Aorta (tissue), 5 donors: ENCODE results near the gene OR52M1. TPM values are rescaled to one million over a fixed set of nuclear protein-coding genes. Genes with fewer than 3 reads are reported as not detected.

Experiments
- ATAC-seq: fragments of 200-7000 bp; cut with Tn5 transposase; one replicate; pipeline ENCODE4 v1.9.1; 2022; ENCODE audit warnings: moderate library complexity; ENCODE audit not compliant: low FRiP score
- DNase-seq, 2 donors: peaks; one replicate each; pipeline ENCODE4 v3.0.0-alpha.2; 2020
- H3K27ac ChIP-seq, 2 donors: one replicate each; pipeline ENCODE4 v1.5.1; 2013; ENCODE audit warnings: low read length in 2 of 2, mild to moderate bottlenecking in 2 of 2, moderate library complexity in 2 of 2, control low read depth in 1 of 2, inconsistent platforms in 1 of 2, low read depth in 1 of 2
- H3K27me3 ChIP-seq, 2 donors: one replicate each; pipeline ENCODE4 v1.6.1; 2013; ENCODE audit warnings: control low read depth in 1 of 2, low read length in 1 of 2, mild to moderate bottlenecking in 1 of 2, moderate library complexity in 1 of 2; ENCODE audit not compliant: insufficient read depth in 2 of 2, control insufficient read depth in 1 of 2
- H3K36me3 ChIP-seq, 2 donors: one replicate each; pipeline ENCODE4 v1.6.1; 2013; ENCODE audit warnings: control low read depth in 1 of 2, low read length in 1 of 2, mild to moderate bottlenecking in 1 of 2; ENCODE audit not compliant: insufficient read depth in 2 of 2, control insufficient read depth in 1 of 2
- H3K4me1 ChIP-seq, 2 donors: one replicate each; pipeline ENCODE4 v1.6.1; 2013; ENCODE audit warnings: low read length in 2 of 2, control low read depth in 1 of 2, mild to moderate bottlenecking in 1 of 2, moderate library complexity in 1 of 2; ENCODE audit not compliant: insufficient read depth in 2 of 2, control insufficient read depth in 1 of 2
- H3K4me3 ChIP-seq, 2 donors: one replicate each; pipeline ENCODE4 v1.5.1; 2013; ENCODE audit warnings: low read length in 2 of 2, control low read depth in 1 of 2, mild to moderate bottlenecking in 1 of 2
- H3K9me3 ChIP-seq: one replicate; pipeline ENCODE4 v1.6.1; 2013; ENCODE audit warnings: mild to moderate bottlenecking, low read length; ENCODE audit not compliant: control insufficient read depth
- WGBS, 2 donors: extraction: QIAGEN DNeasy Blood & Tissue Kit; methylation state at CpG; one replicate each; pipeline ENCODE4 v1.1.7; 2013; 5-methylcytosine and 5-hydroxymethylcytosine counted together
- intact Hi-C, 2 donors: fragments of 100-400 bp; cut with DNase I; formaldehyde crosslinking; loops; one replicate each; pipeline versions ENCODE4 v1.14.2 to v1.15.0; 2022
- polyA plus RNA-seq, 2 donors: library from polyadenylated mRNA; stranded (reverse); fragments of 200-250 nt; gene quantifications; one replicate each; pipeline ENCODE4 v1.2.3, GENCODE V29; 2013
- total RNA-seq, 2 donors: library from RNA; stranded (reverse); fragmentation: NEBNext Ultra II Directional; extraction: Animal tissue kit (Norgen Biotek cat#: 25700); gene quantifications; one replicate each; pipeline ENCODE4 v1.2.1, GENCODE V29; 2021
- donor health status: healthy with polysubstance abuse.
- donor health status: Bipolar disorder and iron deficiency.
- donor health status: DM: no; HTN: no; CAD: no.
- donor health status: DM: no; HTN: no; CAD: no.
- donor health status: DM: yes; HTN: yes; CAD: no.

OR52M1 gene
- total and polyA plus RNA-seq, 4 donors = not detected

DNA sequence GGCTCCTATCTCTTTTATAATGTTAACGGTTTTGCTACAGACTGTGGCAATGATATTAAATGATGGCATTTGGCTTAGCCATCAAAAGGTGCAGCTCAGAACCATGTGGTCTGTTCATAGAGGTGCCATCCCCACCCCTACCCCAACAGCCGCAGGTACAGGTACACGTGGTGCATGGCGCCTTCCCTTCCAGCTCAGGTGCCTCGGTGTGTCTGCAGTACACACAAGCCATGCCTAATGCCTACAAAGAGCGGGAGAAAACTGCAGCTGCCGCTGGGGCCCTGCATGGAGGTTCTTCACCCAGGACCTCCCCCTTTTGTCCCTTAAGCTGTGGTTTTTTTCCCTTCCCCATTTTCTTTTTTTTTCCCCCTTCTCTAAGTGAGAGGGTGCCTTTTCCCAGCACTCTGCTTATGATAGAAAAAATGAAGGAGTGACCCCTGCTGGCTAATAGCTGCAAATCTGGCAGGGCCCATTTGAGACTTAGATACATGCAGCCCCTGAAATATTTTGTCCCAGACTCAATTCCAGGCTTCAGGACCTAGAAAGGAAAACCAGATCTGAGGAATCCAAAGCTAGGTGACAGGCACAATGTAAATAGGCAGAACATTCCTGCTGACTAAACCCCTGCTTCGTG lies 6.5 kb downstream of the OR52M1 start:
- Histone ChIP-seq H3K9me3 (peaks cover 4% of the 10 kb centered on the region), H3K36me3 (no peaks in the 10 kb centered on the region), H3K4me3 (no peak overlapping the region), H3K27me3 (no peaks in the 10 kb centered on the region), H3K27ac (no peak overlapping the region), H3K4me1 (no peaks in the 10 kb centered on the region)
- 71 to 81% methylated on average over 8 of the region's 8 CpGs for WGBS, 2 donors
- no peak for ATAC-seq
- intact Hi-C loops = no loop called here
- DNase-seq = no peak

DNA sequence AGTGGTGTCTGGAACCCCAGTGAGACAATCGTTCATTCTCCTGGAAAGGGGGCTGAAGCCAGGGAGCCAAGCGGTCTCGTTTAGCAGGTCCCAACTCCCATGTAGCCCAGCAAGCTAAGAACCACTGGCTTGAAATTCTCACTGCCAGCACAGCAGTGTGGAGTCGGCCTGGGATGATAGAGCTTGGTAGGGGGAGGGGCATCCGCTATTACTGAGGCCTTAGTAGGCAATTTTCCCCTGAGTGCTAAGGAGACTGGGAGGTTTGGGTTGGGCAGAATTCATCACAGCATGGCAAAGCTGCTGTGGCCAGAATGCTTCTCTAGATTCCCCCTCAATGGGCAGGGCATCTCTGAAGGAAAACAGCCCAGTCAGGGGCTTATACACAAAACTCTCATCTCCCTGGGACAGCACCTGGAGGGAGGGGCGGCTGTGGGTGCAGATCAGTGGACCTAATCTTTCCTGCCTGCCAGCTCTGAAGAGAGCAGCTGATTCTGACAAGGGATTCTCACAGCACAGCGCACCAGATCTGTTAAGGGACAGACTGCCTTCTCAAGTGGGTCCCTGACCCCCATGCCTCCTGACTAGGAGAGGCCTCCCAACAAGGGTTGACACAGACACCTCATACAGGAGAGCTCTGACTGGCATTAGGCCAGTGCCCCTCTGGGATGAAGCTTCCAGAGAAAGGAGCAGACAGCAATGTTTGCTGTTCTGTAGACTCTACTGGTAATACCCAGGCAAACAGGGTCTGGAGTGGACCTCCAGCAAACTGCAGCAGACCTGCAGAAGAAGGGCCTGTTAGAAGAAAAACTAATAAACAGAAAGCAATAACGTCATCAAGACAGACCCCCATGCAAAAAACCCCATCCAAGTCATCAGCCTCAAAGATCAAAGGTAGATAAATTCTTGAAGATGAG lies 14.8 kb downstream of the OR52M1 start:
- H3K4me3 ChIP-seq = no peak overlapping the region
- DNase-seq (no peak), ATAC-seq (no peak)
- no peaks in the 10 kb centered on the region for H3K4me1 ChIP-seq
- no peaks in the 10 kb centered on the region for H3K27me3 ChIP-seq
- intact Hi-C loops = no loop called here
- no peak overlapping the region for H3K27ac ChIP-seq
- WGBS, 2 donors = 64 to 66% methylated on average over 8 of the region's 8 CpGs
- H3K36me3 ChIP-seq = no peaks in the 10 kb centered on the region
- no peaks in the 10 kb centered on the region for H3K9me3 ChIP-seq

- intact Hi-C loops = no loop called here
- Histone ChIP-seq H3K4me3 (no peak overlapping the region), H3K27ac (no peak overlapping the region), H3K9me3 (no peaks in the 10 kb centered on the region), H3K4me1 (no peaks in the 10 kb centered on the region), H3K27me3 (no peaks in the 10 kb centered on the region), H3K36me3 (no peaks in the 10 kb centered on the region)
- WGBS, 2 donors = 94 to 95% methylated on average over 1 of the region's 1 CpG
- ATAC-seq (no peak), DNase-seq (no peak)
Measured at GRCh38 chr11:4560467-4560866, 15.5 kb downstream of the OR52M1 start.

GRCh38 chr11:4565371-4565770 lies 20.4 kb downstream of the OR52M1 start:
- DNase-seq (no peak), ATAC-seq (no peak)
- no peaks in the 10 kb centered on the region for H3K36me3 ChIP-seq
- H3K27ac ChIP-seq = no peak overlapping the region
- 83 to 95% methylated on average over 2 to 3 of the region's 3 CpGs for WGBS, 2 donors
- no peak overlapping the region for H3K4me3 ChIP-seq
- no peaks in the 10 kb centered on the region for H3K9me3 ChIP-seq
- no peaks in the 10 kb centered on the region for H3K4me1 ChIP-seq
- no peaks in the 10 kb centered on the region for H3K27me3 ChIP-seq
- intact Hi-C loops = no loop called here

- H3K27me3 ChIP-seq = no peaks in the 10 kb centered on the region
- no peaks in the 10 kb centered on the region for H3K36me3 ChIP-seq
- 90 to 94% methylated on average over 18 of the region's 18 CpGs for WGBS, 2 donors
- intact Hi-C loops = no loop called here
- peak; percentile 31 for ATAC-seq
- H3K4me3 ChIP-seq = no peak overlapping the region
- no peaks in the 10 kb centered on the region for H3K4me1 ChIP-seq
- no peak overlapping the region for H3K27ac ChIP-seq
- DNase-seq = no peak
- H3K9me3 ChIP-seq = no peaks in the 10 kb centered on the region
Measured at GRCh38 chr11:4569075-4569474, 24.1 kb downstream of the OR52M1 start.

DNA sequence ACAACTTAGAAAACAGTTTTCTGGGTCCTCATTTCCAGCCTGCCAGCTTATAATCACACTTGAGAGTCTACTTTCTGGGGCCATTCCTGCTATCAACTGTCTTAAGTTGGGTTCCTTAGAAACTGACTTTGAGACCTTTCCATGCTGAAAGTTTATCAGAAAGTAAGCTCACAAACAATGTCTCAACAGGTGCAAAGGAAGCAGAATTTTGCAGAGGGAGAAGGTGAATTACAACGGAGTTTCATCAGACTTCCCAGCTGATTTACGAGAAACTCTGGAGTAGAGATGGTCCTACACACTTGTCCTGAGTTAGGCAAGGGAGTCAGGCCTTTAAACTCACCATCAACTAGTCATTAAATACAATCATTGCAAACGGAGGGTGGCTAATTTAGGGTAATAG lies 31.9 kb downstream of the OR52M1 start:
- DNase-seq (no peak), ATAC-seq (no peak)
- intact Hi-C loops = no loop called here
- Histone ChIP-seq H3K27ac (no peak overlapping the region), H3K4me1 (no peaks in the 10 kb centered on the region), H3K27me3 (no peaks in the 10 kb centered on the region), H3K4me3 (no peak overlapping the region), H3K36me3 (no peaks in the 10 kb centered on the region), H3K9me3 (no peaks in the 10 kb centered on the region)
- WGBS, 2 donors = 65 to 66% methylated on average over 3 of the region's 3 CpGs

- 75 to 85% methylated on average over 2 of the region's 2 CpGs for WGBS, 2 donors
- intact Hi-C loops = no loop called here
- no peak overlapping the region for H3K4me3 ChIP-seq
- no peaks in the 10 kb centered on the region for H3K27me3 ChIP-seq
- H3K27ac ChIP-seq = no peak overlapping the region
- no peaks in the 10 kb centered on the region for H3K36me3 ChIP-seq
- ATAC-seq (no peak), DNase-seq (no peak)
- H3K4me1 ChIP-seq = no peaks in the 10 kb centered on the region
- no peaks in the 10 kb centered on the region for H3K9me3 ChIP-seq
Measured at GRCh38 chr11:4577761-4578160, 32.8 kb downstream of the OR52M1 start.

- Histone ChIP-seq H3K27ac (no peak overlapping the region), H3K36me3 (no peaks in the 10 kb centered on the region), H3K27me3 (no peaks in the 10 kb centered on the region), H3K9me3 (no peaks in the 10 kb centered on the region), H3K4me1 (no peaks in the 10 kb centered on the region), H3K4me3 (no peak overlapping the region)
- DNase-seq (no peak), ATAC-seq (no peak)
- 35 to 55% methylated on average over 6 of the region's 6 CpGs for WGBS, 2 donors
- intact Hi-C loops = no loop called here
Measured at GRCh38 chr11:4578624-4579023, 33.6 kb downstream of the OR52M1 start.

GRCh38 chr11:4580124-4580523 lies 35.1 kb downstream of the OR52M1 start:
- no peaks in the 10 kb centered on the region for H3K9me3 ChIP-seq
- H3K36me3 ChIP-seq = no peaks in the 10 kb centered on the region

More at GRCh38 chr11:4580124-4580523, 35.1 kb downstream of the OR52M1 start:
- no peak for ATAC-seq
- Histone ChIP-seq H3K4me3 (no peak overlapping the region), H3K27ac (no peak overlapping the region), H3K4me1 (no peaks in the 10 kb centered on the region), H3K27me3 (no peaks in the 10 kb centered on the region)
- 80 to 81% methylated on average over 1 of the region's 1 CpG for WGBS, 2 donors
- DNase-seq = no peak
- intact Hi-C loops = no loop called here
